SK-N-SH treated with all-trans-retinoic acid at 6 μM for 48 hours (cell line): ENCODE results near the gene AKAP1.

ENCODE experiments used
- ATAC-seq: fragments of 200-7000 bp; cut with Tn5 transposase; 3 replicates; pipeline ENCODE4 v1.9.1; 2020; ENCODE audit warnings: mild to moderate bottlenecking, moderate library complexity
- ARNTL ChIP-seq: fragments of 450-650 bp; formaldehyde crosslinking; IDR thresholded peaks from 2 replicates; pipeline ENCODE4 v1.5.0; 2020; ENCODE audit warnings: low read depth, mild to moderate bottlenecking, moderate library complexity, borderline replicate concordance
- BACH2 ChIP-seq: fragments of 250-450 bp; sonication (Bioruptor Pico); IDR thresholded peaks from 2 replicates; pipeline ENCODE4 v1.9.0; 2021; ENCODE audit warnings: mild to moderate bottlenecking, borderline replicate concordance
- CSDC2 ChIP-seq: fragments of 250-450 bp; sonication (Bioruptor Pico); IDR thresholded peaks from 2 replicates; pipeline ENCODE4 v1.5.0; 2020; ENCODE audit warnings: mild to moderate bottlenecking, moderate library complexity
- ESRRG ChIP-seq: fragments of 250-450 bp; sonication (Bioruptor Pico); IDR thresholded peaks from 2 replicates; pipeline ENCODE4 v1.6.1; 2021; ENCODE audit warnings: mild to moderate bottlenecking
- GLIS3 ChIP-seq: fragments of 250-450 bp; sonication (Bioruptor Pico); IDR thresholded peaks from 2 replicates; pipeline ENCODE4 v1.5.0; 2020; ENCODE audit warnings: mild to moderate bottlenecking, moderate library complexity
- OSR1 ChIP-seq: fragments of 250-450 bp; sonication (Bioruptor Pico); IDR thresholded peaks from 2 replicates; pipeline ENCODE4 v1.8.0; 2022; ENCODE audit warnings: moderate library complexity, mild to moderate bottlenecking, inconsistent platforms
- PPARA ChIP-seq: fragments of 250-450 bp; sonication (Bioruptor Pico); IDR thresholded peaks from 2 replicates; pipeline ENCODE4 v1.5.0; 2020; ENCODE audit warnings: mild to moderate bottlenecking, borderline replicate concordance
- RARB ChIP-seq: fragments of 250-450 bp; sonication (Bioruptor Pico); IDR thresholded peaks from 2 replicates; pipeline ENCODE4 v1.8.0; 2021; ENCODE audit warnings: mild to moderate bottlenecking, moderate library complexity
- SNAI2 ChIP-seq: fragments of 250-450 bp; sonication (Bioruptor Pico); IDR thresholded peaks from 2 replicates; pipeline ENCODE4 v1.5.0; 2020; ENCODE audit warnings: mild to moderate bottlenecking, moderate library complexity
- TCF4 ChIP-seq: fragments of 250-450 bp; sonication (Bioruptor Pico); IDR thresholded peaks from 2 replicates; pipeline ENCODE4 v1.8.0; 2021; ENCODE audit warnings: mild to moderate bottlenecking, moderate library complexity, borderline replicate concordance
- TOX ChIP-seq: fragments of 250-450 bp; sonication (Bioruptor Pico); IDR thresholded peaks from 2 replicates; pipeline ENCODE4 v1.8.0; 2021; ENCODE audit warnings: mild to moderate bottlenecking, moderate library complexity, borderline replicate concordance
- ZC3H10 ChIP-seq: fragments of 250-450 bp; sonication (Bioruptor Pico); IDR thresholded peaks from 2 replicates; pipeline ENCODE4 v1.5.1; 2021; ENCODE audit warnings: mild to moderate bottlenecking, moderate library complexity
- ZFP3 ChIP-seq: fragments of 250-450 bp; sonication (Bioruptor Pico); IDR thresholded peaks from 2 replicates; pipeline ENCODE4 v1.5.0; 2020; ENCODE audit warnings: mild to moderate bottlenecking, moderate library complexity
- ZFP30 ChIP-seq: fragments of 450-650 bp; formaldehyde crosslinking; IDR thresholded peaks from 2 replicates; pipeline ENCODE4 v1.5.0; 2022; ENCODE audit warnings: mild to moderate bottlenecking, moderate library complexity
- ZNF565 ChIP-seq: fragments of 450-650 bp; formaldehyde crosslinking; conservative IDR thresholded peaks from 2 replicates; pipeline ENCODE4 v1.5.0; 2020; ENCODE audit warnings: low read depth, mild to moderate bottlenecking, moderate library complexity
- ZNF70 ChIP-seq: fragments of 450-650 bp; formaldehyde crosslinking; IDR thresholded peaks from 2 replicates; pipeline ENCODE4 v1.5.0; 2020; ENCODE audit warnings: mild to moderate bottlenecking, moderate library complexity
- ZNF8 ChIP-seq: fragments of 450-650 bp; formaldehyde crosslinking; IDR thresholded peaks from 2 replicates; pipeline ENCODE4 v1.5.0; 2020; ENCODE audit warnings: mild to moderate bottlenecking, moderate library complexity
- TF ChIP-seq, protein P1 (sequence below): fragments of 250-450 bp; sonication (Bioruptor Pico); IDR thresholded peaks from 2 replicates; pipeline ENCODE4 v1.5.0; 2020; ENCODE audit warnings: mild to moderate bottlenecking, moderate library complexity
- TF ChIP-seq, protein P2 (sequence below): fragments of 250-450 bp; sonication (Bioruptor Pico); IDR thresholded peaks from 2 replicates; pipeline ENCODE4 v1.8.0; 2020; ENCODE audit warnings: mild to moderate bottlenecking, moderate library complexity, borderline replicate concordance
- TF ChIP-seq, protein P3 (sequence below): fragments of 250-450 bp; sonication (Bioruptor Pico); IDR thresholded peaks from 2 replicates; pipeline ENCODE4 v1.5.1; 2020; ENCODE audit warnings: low read depth, mild to moderate bottlenecking, moderate library complexity
- TF ChIP-seq, protein P4 (sequence below): fragments of 250-450 bp; sonication (Bioruptor Pico); IDR thresholded peaks from 2 replicates; pipeline ENCODE4 v1.5.1; 2021; ENCODE audit warnings: mild to moderate bottlenecking, moderate library complexity
- TF ChIP-seq, protein P5 (sequence below): fragments of 250-450 bp; sonication (Bioruptor Pico); IDR thresholded peaks from 2 replicates; pipeline ENCODE4 v1.8.0; 2021; ENCODE audit warnings: low read depth, mild to moderate bottlenecking, moderate library complexity, borderline replicate concordance

The AKAP1 gene

DNA sequence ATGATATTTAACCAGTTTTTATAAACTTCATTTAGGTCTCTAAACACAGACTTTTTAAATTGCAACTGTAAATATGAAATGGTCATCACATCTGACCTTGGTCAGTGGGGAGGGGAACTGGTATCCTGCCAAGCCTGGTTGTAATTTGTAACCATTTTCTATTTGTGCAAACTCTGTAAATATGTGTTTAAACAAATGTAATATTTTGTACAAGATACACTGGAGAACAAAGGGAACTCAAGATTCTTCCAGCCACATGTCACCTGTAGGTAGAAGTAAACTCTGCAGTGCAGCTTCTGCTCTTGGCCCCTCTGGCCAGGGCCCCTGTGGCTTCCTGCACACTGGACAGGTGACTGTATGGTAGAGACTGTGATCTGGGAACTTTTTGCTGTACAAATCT, 35.8 kb downstream of the AKAP1 start (continued):
- TF ChIP-seq, protein P1, sequence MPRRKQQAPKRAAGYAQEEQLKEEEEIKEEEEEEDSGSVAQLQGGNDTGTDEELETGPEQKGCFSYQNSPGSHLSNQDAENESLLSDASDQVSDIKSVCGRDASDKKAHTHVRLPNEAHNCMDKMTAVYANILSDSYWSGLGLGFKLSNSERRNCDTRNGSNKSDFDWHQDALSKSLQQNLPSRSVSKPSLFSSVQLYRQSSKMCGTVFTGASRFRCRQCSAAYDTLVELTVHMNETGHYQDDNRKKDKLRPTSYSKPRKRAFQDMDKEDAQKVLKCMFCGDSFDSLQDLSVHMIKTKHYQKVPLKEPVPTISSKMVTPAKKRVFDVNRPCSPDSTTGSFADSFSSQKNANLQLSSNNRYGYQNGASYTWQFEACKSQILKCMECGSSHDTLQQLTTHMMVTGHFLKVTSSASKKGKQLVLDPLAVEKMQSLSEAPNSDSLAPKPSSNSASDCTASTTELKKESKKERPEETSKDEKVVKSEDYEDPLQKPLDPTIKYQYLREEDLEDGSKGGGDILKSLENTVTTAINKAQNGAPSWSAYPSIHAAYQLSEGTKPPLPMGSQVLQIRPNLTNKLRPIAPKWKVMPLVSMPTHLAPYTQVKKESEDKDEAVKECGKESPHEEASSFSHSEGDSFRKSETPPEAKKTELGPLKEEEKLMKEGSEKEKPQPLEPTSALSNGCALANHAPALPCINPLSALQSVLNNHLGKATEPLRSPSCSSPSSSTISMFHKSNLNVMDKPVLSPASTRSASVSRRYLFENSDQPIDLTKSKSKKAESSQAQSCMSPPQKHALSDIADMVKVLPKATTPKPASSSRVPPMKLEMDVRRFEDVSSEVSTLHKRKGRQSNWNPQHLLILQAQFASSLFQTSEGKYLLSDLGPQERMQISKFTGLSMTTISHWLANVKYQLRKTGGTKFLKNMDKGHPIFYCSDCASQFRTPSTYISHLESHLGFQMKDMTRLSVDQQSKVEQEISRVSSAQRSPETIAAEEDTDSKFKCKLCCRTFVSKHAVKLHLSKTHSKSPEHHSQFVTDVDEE (CRISPR knock-in tag), result no peak
- TF ChIP-seq ZNF565 (no peak), BACH2 (CRISPR knock-in tag) (no peak)

DNA sequence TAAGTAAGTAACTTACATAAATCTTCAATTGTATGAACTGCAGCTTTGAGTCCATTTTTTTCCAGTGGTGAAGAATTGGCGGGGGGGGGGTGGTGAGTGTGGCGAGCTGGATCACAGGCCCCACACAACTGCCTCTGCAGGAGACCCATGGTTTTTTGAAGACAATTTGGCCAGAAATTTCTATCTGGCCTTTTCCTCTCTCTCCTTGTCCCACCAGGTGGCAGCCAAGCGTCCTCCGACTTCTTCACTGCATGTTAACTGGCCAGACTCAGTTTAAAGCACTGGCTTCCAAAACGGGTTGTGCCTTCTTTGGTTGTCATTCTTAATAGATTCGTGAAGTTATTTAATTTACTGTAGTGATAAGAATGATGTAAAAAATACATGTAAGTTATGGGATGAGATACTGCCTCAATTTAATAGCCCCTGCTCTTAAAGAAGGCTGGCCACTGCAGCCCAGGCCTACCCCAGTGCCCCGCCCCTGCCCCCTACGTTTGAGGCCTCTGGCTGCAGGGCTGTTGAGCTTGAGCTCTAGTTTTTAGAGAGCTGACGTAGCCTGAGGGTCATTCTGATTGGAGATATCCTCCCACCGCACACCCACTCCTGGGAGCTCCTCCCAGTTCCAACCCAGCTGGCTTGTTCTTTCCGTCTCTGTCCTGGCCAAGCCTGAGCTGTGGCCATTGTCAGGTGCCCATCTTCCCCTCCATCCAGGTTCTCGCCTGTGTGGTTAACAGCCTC, 36.4 kb downstream of the AKAP1 start:
- ATAC-seq, result peak; percentile 92
- TF ChIP-seq, protein P2, sequence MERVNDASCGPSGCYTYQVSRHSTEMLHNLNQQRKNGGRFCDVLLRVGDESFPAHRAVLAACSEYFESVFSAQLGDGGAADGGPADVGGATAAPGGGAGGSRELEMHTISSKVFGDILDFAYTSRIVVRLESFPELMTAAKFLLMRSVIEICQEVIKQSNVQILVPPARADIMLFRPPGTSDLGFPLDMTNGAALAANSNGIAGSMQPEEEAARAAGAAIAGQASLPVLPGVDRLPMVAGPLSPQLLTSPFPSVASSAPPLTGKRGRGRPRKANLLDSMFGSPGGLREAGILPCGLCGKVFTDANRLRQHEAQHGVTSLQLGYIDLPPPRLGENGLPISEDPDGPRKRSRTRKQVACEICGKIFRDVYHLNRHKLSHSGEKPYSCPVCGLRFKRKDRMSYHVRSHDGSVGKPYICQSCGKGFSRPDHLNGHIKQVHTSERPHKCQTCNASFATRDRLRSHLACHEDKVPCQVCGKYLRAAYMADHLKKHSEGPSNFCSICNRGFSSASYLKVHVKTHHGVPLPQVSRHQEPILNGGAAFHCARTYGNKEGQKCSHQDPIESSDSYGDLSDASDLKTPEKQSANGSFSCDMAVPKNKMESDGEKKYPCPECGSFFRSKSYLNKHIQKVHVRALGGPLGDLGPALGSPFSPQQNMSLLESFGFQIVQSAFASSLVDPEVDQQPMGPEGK (CRISPR knock-in tag), result no peak
- TF ChIP-seq, protein P3, sequence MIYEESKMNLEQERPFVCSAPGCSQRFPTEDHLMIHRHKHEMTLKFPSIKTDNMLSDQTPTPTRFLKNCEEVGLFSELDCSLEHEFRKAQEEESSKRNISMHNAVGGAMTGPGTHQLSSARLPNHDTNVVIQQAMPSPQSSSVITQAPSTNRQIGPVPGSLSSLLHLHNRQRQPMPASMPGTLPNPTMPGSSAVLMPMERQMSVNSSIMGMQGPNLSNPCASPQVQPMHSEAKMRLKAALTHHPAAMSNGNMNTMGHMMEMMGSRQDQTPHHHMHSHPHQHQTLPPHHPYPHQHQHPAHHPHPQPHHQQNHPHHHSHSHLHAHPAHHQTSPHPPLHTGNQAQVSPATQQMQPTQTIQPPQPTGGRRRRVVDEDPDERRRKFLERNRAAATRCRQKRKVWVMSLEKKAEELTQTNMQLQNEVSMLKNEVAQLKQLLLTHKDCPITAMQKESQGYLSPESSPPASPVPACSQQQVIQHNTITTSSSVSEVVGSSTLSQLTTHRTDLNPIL (CRISPR knock-in tag), result no peak
- TF ChIP-seq TOX (CRISPR knock-in tag), result no peak
- no peak for TF ChIP-seq PPARA
- no peak for TF ChIP-seq ZNF8 (CRISPR knock-in tag)
- no peak for TF ChIP-seq GLIS3 (CRISPR knock-in tag)
- TF ChIP-seq ARNTL (CRISPR knock-in tag), result no peak
- TF ChIP-seq ZFP30 (CRISPR knock-in tag), result no peak
- TF ChIP-seq ZNF565, result no peak
- no peak for TF ChIP-seq ZFP3 (CRISPR knock-in tag)
- no peak for TF ChIP-seq RARB (CRISPR knock-in tag)
- TF ChIP-seq TCF4 (CRISPR knock-in tag), result no peak
- no peak for TF ChIP-seq ZNF70
- TF ChIP-seq, protein P1 (CRISPR knock-in tag), result no peak
- TF ChIP-seq BACH2 (CRISPR knock-in tag), result no peak
- TF ChIP-seq OSR1 (CRISPR knock-in tag), result no peak
- TF ChIP-seq, protein P4, sequence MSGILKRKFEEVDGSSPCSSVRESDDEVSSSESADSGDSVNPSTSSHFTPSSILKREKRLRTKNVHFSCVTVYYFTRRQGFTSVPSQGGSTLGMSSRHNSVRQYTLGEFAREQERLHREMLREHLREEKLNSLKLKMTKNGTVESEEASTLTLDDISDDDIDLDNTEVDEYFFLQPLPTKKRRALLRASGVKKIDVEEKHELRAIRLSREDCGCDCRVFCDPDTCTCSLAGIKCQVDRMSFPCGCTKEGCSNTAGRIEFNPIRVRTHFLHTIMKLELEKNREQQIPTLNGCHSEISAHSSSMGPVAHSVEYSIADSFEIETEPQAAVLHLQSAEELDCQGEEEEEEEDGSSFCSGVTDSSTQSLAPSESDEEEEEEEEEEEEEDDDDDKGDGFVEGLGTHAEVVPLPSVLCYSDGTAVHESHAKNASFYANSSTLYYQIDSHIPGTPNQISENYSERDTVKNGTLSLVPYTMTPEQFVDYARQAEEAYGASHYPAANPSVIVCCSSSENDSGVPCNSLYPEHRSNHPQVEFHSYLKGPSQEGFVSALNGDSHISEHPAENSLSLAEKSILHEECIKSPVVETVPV (CRISPR knock-in tag), result no peak

DNA sequence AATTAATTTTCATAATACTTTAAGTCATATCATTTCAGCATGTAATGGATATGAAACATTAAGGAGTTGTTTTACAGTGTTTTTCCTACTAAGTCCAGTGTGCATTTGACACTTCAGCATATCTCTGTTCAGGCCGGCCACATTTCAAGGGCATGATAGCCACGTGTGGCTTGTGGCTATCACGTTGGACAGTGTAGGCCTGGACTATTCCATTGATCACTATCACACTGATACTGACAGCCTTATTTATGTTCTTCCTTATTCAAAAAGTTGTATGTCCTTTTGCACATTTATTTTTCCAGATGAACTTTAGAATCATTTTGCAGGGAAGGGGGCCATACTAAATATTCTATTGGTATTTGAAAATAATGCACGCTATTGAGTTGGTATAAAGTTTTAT, 39.0 kb downstream of the AKAP1 start:
- no peak for ATAC-seq
- TF ChIP-seq, protein P5, sequence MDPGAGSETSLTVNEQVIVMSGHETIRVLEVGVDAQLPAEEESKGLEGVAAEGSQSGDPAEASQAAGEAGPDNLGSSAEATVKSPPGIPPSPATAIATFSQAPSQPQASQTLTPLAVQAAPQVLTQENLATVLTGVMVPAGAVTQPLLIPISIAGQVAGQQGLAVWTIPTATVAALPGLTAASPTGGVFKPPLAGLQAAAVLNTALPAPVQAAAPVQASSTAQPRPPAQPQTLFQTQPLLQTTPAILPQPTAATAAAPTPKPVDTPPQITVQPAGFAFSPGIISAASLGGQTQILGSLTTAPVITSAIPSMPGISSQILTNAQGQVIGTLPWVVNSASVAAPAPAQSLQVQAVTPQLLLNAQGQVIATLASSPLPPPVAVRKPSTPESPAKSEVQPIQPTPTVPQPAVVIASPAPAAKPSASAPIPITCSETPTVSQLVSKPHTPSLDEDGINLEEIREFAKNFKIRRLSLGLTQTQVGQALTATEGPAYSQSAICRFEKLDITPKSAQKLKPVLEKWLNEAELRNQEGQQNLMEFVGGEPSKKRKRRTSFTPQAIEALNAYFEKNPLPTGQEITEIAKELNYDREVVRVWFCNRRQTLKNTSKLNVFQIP (CRISPR knock-in tag), result no peak
- TF ChIP-seq OSR1 (CRISPR knock-in tag) (no peak), ZC3H10 (CRISPR knock-in tag) (no peak), SNAI2 (CRISPR knock-in tag) (no peak), CSDC2 (CRISPR knock-in tag) (no peak), ESRRG (CRISPR knock-in tag) (no peak), PPARA (no peak), BACH2 (CRISPR knock-in tag) (no peak), ZFP3 (CRISPR knock-in tag) (no peak), RARB (CRISPR knock-in tag) (no peak)
- TF ChIP-seq, protein P2 (CRISPR knock-in tag), result no peak
